Measurements from ENCODE around the gene DOP1A.

DNA sequence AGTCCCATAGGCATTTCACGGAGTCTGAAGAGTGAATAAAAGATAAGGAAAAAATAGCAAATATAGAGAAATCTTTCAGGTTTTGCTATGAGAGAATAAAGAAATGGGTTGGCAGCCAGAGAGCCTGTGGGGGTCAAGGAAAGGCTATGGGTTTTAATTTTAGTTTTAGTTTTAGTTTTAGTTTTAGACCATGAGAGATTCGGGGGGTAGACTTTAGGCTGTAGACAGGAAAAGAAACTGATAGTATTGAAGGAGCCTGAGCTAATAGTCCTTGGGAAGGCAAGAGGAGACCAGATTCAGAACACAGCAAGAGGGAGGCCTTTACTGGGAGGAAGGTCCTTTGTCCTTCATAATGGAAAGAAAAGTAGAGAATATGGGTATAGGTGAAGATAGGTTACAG lies 19.3 kb downstream of the DOP1A start:
- TF ChIP-seq, protein P1, sequence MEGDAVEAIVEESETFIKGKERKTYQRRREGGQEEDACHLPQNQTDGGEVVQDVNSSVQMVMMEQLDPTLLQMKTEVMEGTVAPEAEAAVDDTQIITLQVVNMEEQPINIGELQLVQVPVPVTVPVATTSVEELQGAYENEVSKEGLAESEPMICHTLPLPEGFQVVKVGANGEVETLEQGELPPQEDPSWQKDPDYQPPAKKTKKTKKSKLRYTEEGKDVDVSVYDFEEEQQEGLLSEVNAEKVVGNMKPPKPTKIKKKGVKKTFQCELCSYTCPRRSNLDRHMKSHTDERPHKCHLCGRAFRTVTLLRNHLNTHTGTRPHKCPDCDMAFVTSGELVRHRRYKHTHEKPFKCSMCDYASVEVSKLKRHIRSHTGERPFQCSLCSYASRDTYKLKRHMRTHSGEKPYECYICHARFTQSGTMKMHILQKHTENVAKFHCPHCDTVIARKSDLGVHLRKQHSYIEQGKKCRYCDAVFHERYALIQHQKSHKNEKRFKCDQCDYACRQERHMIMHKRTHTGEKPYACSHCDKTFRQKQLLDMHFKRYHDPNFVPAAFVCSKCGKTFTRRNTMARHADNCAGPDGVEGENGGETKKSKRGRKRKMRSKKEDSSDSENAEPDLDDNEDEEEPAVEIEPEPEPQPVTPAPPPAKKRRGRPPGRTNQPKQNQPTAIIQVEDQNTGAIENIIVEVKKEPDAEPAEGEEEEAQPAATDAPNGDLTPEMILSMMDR (IDR thresholded peaks at IDR 0.05; ENCODE audit: low read length): no peak
- TF ChIP-seq EZH2 (IDR thresholded peaks at IDR 0.05; ENCODE audit: borderline replicate concordance, low read length): no peak
